RWPE1 (cell line): ENCODE data around the gene DNAH8.

Experiments used
- CTCF ChIA-PET: fragments of 350-600 bp; sonication (Branson Sonifier 250); formaldehyde crosslinking; extraction: SDS; loops from one replicate; lab custom pipeline; 2021; lab: Yijun Ruan, JAX
- POLR2A ChIA-PET: fragments of 400-600 bp; formaldehyde crosslinking; extraction: SDS; loops from one replicate; lab custom pipeline; 2020; ENCODE audit warnings: antibody characterized with exemption; ENCODE audit not compliant: low non-redundant PET; lab: Yijun Ruan, JAX
- DNase-seq: peaks from one replicate; pipeline ENCODE4 v3.0.0; 2012; ENCODE audit warnings: low spot score
- H3K27ac ChIP-seq: fragments of 450-650 bp; 2 replicates; pipeline ENCODE4 v1.5.1; 2017
- TF ChIP-seq, protein P1 (sequence below): fragments of 450-650 bp; conservative IDR thresholded peaks from 2 replicates; pipeline ENCODE4 v1.5.1; 2017; ENCODE audit warnings: low read depth, mild to moderate bottlenecking

Gene DNAH8

DNA sequence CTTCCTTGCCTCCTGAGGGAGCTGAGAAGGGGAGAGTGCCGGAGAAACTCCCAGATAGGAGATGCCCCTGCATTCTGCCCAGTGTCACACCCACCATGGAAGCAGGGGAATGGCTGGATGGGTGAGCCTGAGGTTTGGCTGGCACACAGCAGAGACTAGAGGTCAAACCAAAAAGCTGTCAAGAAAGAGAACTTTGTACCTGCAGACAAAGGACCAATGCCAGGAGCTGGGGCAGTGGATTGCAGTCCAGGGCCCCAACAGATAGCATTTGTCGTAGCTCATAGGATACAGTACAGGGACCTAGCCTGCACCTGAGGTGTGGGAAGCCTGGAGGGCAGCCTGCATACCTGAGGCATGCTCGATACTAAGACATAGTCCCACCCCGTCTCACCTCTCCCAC, 227.3 kb downstream of the DNAH8 start:
- POLR2A ChIA-PET = no interaction called here
- TF ChIP-seq, protein P1, sequence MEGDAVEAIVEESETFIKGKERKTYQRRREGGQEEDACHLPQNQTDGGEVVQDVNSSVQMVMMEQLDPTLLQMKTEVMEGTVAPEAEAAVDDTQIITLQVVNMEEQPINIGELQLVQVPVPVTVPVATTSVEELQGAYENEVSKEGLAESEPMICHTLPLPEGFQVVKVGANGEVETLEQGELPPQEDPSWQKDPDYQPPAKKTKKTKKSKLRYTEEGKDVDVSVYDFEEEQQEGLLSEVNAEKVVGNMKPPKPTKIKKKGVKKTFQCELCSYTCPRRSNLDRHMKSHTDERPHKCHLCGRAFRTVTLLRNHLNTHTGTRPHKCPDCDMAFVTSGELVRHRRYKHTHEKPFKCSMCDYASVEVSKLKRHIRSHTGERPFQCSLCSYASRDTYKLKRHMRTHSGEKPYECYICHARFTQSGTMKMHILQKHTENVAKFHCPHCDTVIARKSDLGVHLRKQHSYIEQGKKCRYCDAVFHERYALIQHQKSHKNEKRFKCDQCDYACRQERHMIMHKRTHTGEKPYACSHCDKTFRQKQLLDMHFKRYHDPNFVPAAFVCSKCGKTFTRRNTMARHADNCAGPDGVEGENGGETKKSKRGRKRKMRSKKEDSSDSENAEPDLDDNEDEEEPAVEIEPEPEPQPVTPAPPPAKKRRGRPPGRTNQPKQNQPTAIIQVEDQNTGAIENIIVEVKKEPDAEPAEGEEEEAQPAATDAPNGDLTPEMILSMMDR = no peak
- no peak for DNase-seq
- H3K27ac ChIP-seq = no peak overlapping the region
- CTCF ChIA-PET = interaction anchor here (0.7 to 1.0 kb wide), 2 partner anchors 9 to 1577 kb away, joined by 3 to 4 read pairs; no protein-coding TSS in a partner anchor

DNA sequence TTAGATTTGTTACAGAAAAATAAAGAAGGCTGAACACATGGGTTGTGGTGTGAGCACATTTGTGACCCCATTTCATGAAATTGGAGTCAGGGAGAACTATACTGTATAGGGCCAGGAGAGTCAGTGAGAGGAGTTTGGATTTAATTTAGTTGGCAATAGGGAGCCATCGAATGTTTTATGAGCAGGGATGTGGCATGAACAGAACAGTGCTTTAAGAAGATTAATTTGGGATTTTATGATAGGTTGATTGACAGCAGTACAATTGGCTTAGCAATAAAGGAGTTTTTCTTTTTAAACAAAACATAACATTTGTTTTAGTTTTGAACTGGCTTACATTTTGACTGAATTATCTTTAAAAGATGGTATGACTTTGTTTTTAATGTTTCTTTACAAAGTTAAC, 227.9 kb downstream of the DNAH8 start:
- ChIA-PET POLR2A (no interaction called here), CTCF (no interaction called here)
- DNase-seq = no peak
- H3K27ac ChIP-seq = no peak overlapping the region
- TF ChIP-seq, protein P1 = no peak

DNA sequence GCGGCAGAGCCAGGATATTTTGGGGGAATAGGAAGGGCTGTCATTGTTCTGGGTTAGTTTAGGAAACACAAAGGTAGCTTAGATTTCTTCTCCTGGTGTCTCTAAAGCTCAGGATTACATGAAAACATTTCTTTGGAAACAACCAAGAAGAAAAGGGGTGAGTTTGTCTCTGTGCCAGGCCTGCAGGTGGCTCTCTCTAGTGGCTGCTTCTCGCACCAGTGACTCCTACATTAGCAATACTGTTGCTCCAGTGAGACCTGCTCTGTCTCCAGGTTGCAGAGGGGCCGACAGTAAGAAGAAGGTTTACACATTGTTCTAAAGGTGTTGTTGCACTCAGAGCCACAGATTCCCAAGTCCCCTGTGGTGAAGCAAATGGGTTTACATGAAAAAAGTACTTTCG, 228.9 kb downstream of the DNAH8 start:
- H3K27ac ChIP-seq = no peak overlapping the region
- TF ChIP-seq, protein P1 = no peak
- ChIA-PET POLR2A (no interaction called here), CTCF (no interaction called here)
- no peak for DNase-seq

DNA sequence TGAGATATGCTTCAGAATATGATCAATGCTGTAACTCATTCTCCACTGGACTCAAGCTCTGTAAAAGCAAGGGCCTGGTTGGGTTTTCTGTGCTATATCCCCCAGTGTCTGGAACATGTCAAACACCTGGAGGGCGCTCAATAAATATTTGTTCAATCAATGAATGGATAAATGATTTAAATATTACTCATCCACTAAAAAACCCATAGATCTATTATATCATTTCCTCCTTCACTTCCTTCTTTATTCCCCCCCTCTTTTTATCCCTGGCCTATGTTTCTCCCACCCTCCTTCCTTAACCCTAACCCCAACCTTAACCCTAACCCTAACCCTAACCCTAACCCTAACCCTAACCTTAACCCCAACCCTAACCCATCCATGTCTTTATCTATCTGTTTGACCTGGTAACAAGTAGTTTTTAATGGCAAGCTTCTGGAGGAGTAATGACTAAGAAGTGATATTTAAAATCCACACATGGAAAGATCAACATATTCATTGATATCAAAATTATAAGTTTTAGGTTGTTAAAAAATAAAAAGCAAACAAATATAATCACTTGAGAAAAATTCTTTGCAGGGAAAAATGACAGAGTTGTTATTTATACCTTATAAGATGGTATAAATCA, 229.7 kb downstream of the DNAH8 start:
- no peak overlapping the region for H3K27ac ChIP-seq
- TF ChIP-seq, protein P1 = no peak
- POLR2A ChIA-PET = no interaction called here
- CTCF ChIA-PET = interaction anchor here (0.6 kb wide), 2 partner anchors 198 to 828 kb away, joined by 3 read pairs; no protein-coding TSS in a partner anchor
- no peak for DNase-seq

DNA sequence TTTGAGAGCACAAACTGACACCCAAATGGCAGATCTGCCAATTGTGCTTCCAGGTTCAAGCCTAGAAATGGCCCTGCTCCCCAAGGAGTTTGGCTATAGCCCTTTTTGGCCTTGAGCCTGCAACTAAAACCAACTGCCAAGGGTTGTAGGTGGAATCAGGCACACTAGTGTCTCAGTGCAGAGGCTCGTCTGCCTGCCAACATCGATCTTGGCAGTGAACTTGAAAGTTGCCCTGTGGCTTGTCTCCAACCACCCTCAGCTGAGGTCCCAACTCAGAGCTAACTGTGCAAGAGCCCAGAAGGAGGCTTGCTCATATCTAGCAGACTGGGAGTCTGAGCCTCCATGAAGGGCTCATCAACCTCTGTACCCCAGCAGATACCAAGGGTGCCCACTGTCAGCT, 240.8 kb downstream of the DNAH8 start:
- no peak for DNase-seq
- POLR2A ChIA-PET = no interaction called here
- TF ChIP-seq, protein P1 = no peak
- H3K27ac ChIP-seq = no peak overlapping the region
- CTCF ChIA-PET = no interaction called here

DNA sequence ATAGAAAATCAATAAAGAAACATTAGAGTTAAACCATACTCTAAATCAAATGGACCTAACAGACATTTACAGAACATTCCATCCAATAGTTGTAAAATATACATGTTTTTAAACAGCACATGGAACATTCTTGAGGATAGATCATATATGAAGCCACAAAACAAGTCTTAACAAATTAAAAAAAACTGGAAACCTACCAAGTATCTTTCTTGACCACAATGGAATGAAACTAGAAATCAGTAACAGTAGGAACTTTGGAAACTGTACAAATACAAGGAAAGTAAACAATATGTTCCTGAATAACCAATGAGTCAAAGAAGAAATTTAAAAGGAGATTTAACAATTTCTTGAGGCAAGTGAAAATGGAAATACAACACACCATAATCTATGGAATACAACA, 242.3 kb downstream of the DNAH8 start:
- CTCF ChIA-PET = no interaction called here
- no peak for DNase-seq
- POLR2A ChIA-PET = no interaction called here
- no peak overlapping the region for H3K27ac ChIP-seq
- TF ChIP-seq, protein P1 = no peak
